B cell (primary cell): ENCODE results near the gene CNTD1.

Experiments
- CTCF ChIP-seq: fragments of 200-600 bp; IDR thresholded peaks from one replicate; pipeline ENCODE4 v1.8.0; 2022; ENCODE audit warnings: antibody characterized with exemption, mild to moderate bottlenecking
- EZH2 ChIP-seq: IDR thresholded peaks from 2 replicates; pipeline ENCODE4 v1.6.1; 2012; ENCODE audit warnings: borderline replicate concordance, low read depth, mild to moderate bottlenecking, moderate library complexity, low read length; ENCODE audit not compliant: insufficient read depth, poor library complexity, severe bottlenecking

GRCh38 chr17:42814633-42815399 is 16.2 kb downstream of the CNTD1 start:
- TF ChIP-seq CTCF, result no peak
- no peak for TF ChIP-seq EZH2
